ENCODE measurements around the gene AKT2. TPM values are rescaled to one million over a fixed set of nuclear protein-coding genes. Genes with fewer than 3 reads are reported as not detected.

AKT2 gene
- total RNA-seq, 1 donor from 2014 or later, result 89.8 TPM

- Mint-ChIP-seq H3K9me3 (ENCODE audit: unreplicated experiment) (no peaks in the 10 kb centered on the region), H3K27ac (ENCODE audit: unreplicated experiment) (no peak overlapping the region), H3K27me3 (ENCODE audit: unreplicated experiment) (peaks cover 2% of the 10 kb centered on the region), H3K4me3 (ENCODE audit: unreplicated experiment) (no peak overlapping the region), H3K36me3 (ENCODE audit: low read depth, unreplicated experiment) (peaks cover 12% of the 10 kb centered on the region), H3K4me1 (ENCODE audit: unreplicated experiment) (peaks cover 2% of the 10 kb centered on the region)
- no peak for DNase-seq (ENCODE audit: low spot score)
- no peak for TF ChIP-seq CTCF (IDR thresholded peaks at IDR 0.05; ENCODE audit: unreplicated experiment)
These were observed 38.7 kb downstream of the AKT2 start for GRCh38 chr19:40246292-40247073.

GRCh38 chr19:40245506-40246128 is 39.5 kb downstream of the AKT2 start:
- no peak for DNase-seq (ENCODE audit: low spot score)
- Mint-ChIP-seq H3K9me3 (ENCODE audit: unreplicated experiment) (no peaks in the 10 kb centered on the region), H3K27ac (ENCODE audit: unreplicated experiment) (no peak overlapping the region), H3K4me3 (ENCODE audit: unreplicated experiment) (no peak overlapping the region), H3K27me3 (ENCODE audit: unreplicated experiment) (peaks cover 2% of the 10 kb centered on the region), H3K36me3 (ENCODE audit: low read depth, unreplicated experiment) (peaks cover 14% of the 10 kb centered on the region), H3K4me1 (ENCODE audit: unreplicated experiment) (peaks cover 2% of the 10 kb centered on the region)
- no peak for TF ChIP-seq CTCF (IDR thresholded peaks at IDR 0.05; ENCODE audit: unreplicated experiment)

GRCh38 chr19:40244579-40245317 is 40.4 kb downstream of the AKT2 start:
- H3K27me3 Mint-ChIP-seq (ENCODE audit: unreplicated experiment), result peaks cover 2% of the 10 kb centered on the region
- no peak overlapping the region for H3K27ac Mint-ChIP-seq (ENCODE audit: unreplicated experiment)
- H3K4me1 Mint-ChIP-seq (ENCODE audit: unreplicated experiment), result peaks cover 2% of the 10 kb centered on the region
- no peaks in the 10 kb centered on the region for H3K9me3 Mint-ChIP-seq (ENCODE audit: unreplicated experiment)
- no peak overlapping the region for H3K4me3 Mint-ChIP-seq (ENCODE audit: unreplicated experiment)
- no peak for TF ChIP-seq CTCF (IDR thresholded peaks at IDR 0.05; ENCODE audit: unreplicated experiment)
- DNase-seq (ENCODE audit: low spot score), result no peak
- peaks cover 12% of the 10 kb centered on the region for H3K36me3 Mint-ChIP-seq (ENCODE audit: low read depth, unreplicated experiment)

GRCh38 chr19:40243181-40243580 is 42.0 kb downstream of the AKT2 start:
- peaks cover 12% of the 10 kb centered on the region for H3K36me3 Mint-ChIP-seq (ENCODE audit: low read depth, unreplicated experiment)
- no peak overlapping the region for H3K4me3 Mint-ChIP-seq (ENCODE audit: unreplicated experiment)
- H3K27ac Mint-ChIP-seq (ENCODE audit: unreplicated experiment), result no peak overlapping the region
- no peak for DNase-seq (ENCODE audit: low spot score)
- peaks cover 2% of the 10 kb centered on the region for H3K4me1 Mint-ChIP-seq (ENCODE audit: unreplicated experiment)
- no peak for TF ChIP-seq CTCF (IDR thresholded peaks at IDR 0.05; ENCODE audit: unreplicated experiment)
- peaks cover 2% of the 10 kb centered on the region for H3K27me3 Mint-ChIP-seq (ENCODE audit: unreplicated experiment)
- H3K9me3 Mint-ChIP-seq (ENCODE audit: unreplicated experiment), result no peaks in the 10 kb centered on the region

Data from endothelial cell (in vitro differentiated cells).